Gastroesophageal sphincter (tissue), 4 donors: ENCODE measurements around the gene USP15. TPM values are rescaled to one million over a fixed set of nuclear protein-coding genes. Genes with fewer than 3 reads are reported as not detected.

ENCODE experiments used
- small RNA-seq, 4 donors: library from RNA; depleted of rRNA; stranded (forward); fragments of <200 nt; gene quantifications; one replicate each; pipeline ENCODE3, GENCODE V24; 2016
- total RNA-seq, 4 donors: library from RNA; depleted of rRNA; stranded (reverse); fragments of >200 nt; gene quantifications; one replicate each; pipeline ENCODE4 v1.1.0, GENCODE V29; 2016

Gene USP15
- total RNA-seq, 4 donors from 2014 or later, result 33.6 to 84.8 (median 70.0) TPM

Small RNA genes lying within 50 kb of the gene (small RNA-seq; reads per million reads assigned to genes)
- gene RF00017, result 0 reads per million in 4 donors
- 0 reads per million in 4 donors for gene RNU6-595P

Other genes starting within 250 kb of the USP15 start
- gene MON2, start 206.4 kb downstream of the USP15 start, total RNA-seq, result 10 to 100 TPM; 23.5 to 75.8 (median 40.6) TPM